Measurements from ENCODE around the gene FBLN2.

Gene FBLN2

GRCh38 chr3:13645801-13646637 lies 97.1 kb downstream of the FBLN2 start:
- DNase-seq (ENCODE audit: low read depth in 2 of 2) = no peak

GRCh38 chr3:13647298-13648059 lies 98.6 kb downstream of the FBLN2 start:
- no peak for DNase-seq (ENCODE audit: low read depth in 2 of 2)

GRCh38 chr3:13648060-13649001 lies 99.4 kb downstream of the FBLN2 start:
- peak; percentile 60 for DNase-seq (ENCODE audit: low read depth in 2 of 2)

- peak; percentile 42 to 68 for DNase-seq (ENCODE audit: low read depth in 2 of 2)
These were observed 101.5 kb downstream of the FBLN2 start for GRCh38 chr3:13650210-13651056.

GRCh38 chr3:13651057-13651400 lies 102.1 kb downstream of the FBLN2 start:
- DNase-seq (ENCODE audit: low read depth in 2 of 2) = no peak

- no peak for DNase-seq (ENCODE audit: low read depth in 2 of 2)
These were observed 103.0 kb downstream of the FBLN2 start for GRCh38 chr3:13651775-13652428.

GRCh38 chr3:13652728-13653127 lies 103.8 kb downstream of the FBLN2 start:
- no peak for DNase-seq (ENCODE audit: low read depth in 2 of 2)

GRCh38 chr3:13653631-13654279 lies 104.8 kb downstream of the FBLN2 start:
- no peak for DNase-seq (ENCODE audit: low read depth in 2 of 2)

- no peak for DNase-seq (ENCODE audit: low read depth in 2 of 2)
These were observed 105.6 kb downstream of the FBLN2 start for GRCh38 chr3:13654330-13655060.

GRCh38 chr3:13655061-13655913 lies 106.4 kb downstream of the FBLN2 start:
- peak in 1 of 2 donors; percentile 9 for DNase-seq (ENCODE audit: low read depth in 2 of 2)

- no peak for DNase-seq (ENCODE audit: low read depth in 2 of 2)
These were observed 107.8 kb downstream of the FBLN2 start for GRCh38 chr3:13656584-13657301.

GRCh38 chr3:13657660-13658435 lies 108.9 kb downstream of the FBLN2 start:
- DNase-seq (ENCODE audit: low read depth in 2 of 2) = peak; percentile 23 to 27

GRCh38 chr3:13658681-13659080 lies 109.8 kb downstream of the FBLN2 start:
- no peak for DNase-seq (ENCODE audit: low read depth in 2 of 2)

- DNase-seq (ENCODE audit: low read depth in 2 of 2) = no peak
These were observed 110.5 kb downstream of the FBLN2 start for GRCh38 chr3:13659221-13659969.

- no peak for DNase-seq (ENCODE audit: low read depth in 2 of 2)
These were observed 111.3 kb downstream of the FBLN2 start for GRCh38 chr3:13660042-13660874.
